ENCODE results near the gene KIAA0232. TPM values are rescaled to one million over a fixed set of nuclear protein-coding genes. Genes with fewer than 3 reads are reported as not detected.
A peak's percentile ranks its signal among the peaks of the same experiment; 100 is the strongest.

Gene KIAA0232
- total and polyA plus RNA-seq, 10 of the 15 experiments (the other 5 are each of a cell fraction or from before 2014, with no cell fraction given): 2.8 to 15.1 (median 10.8) TPM

GRCh38 chr4:6777636-6778281, 4.8 kb upstream of the KIAA0232 start:
- H2AFZ ChIP-seq (ENCODE audit: control insufficient read depth, low read depth, low read length): peak overlapping the region; percentile 75
- POLR2A ChIA-PET: interaction anchor here (0.8 to 1.0 kb wide), 2 partner anchors 95 to 96 kb away, joined by 3 to 5 read pairs; no protein-coding TSS in a partner anchor
- peak; percentile 7 for FAIRE-seq

More at GRCh38 chr4:6777636-6778281, 4.8 kb upstream of the KIAA0232 start:
- Histone ChIP-seq H3K4me1 (ENCODE audit: control insufficient read depth, insufficient read depth, low read length) (peaks cover 10% of the 10 kb centered on the region; the same call in 1 of the 2 replicates), H3K4me2 (ENCODE audit: control insufficient read depth, insufficient read depth) (no peak overlapping the region; the same call in 1 of the 2 replicates), H3K9ac (ENCODE audit: control insufficient read depth, insufficient read depth, low read length) (no peak overlapping the region), H4K20me1 (ENCODE audit: control insufficient read depth, insufficient read depth) (no peaks in the 10 kb centered on the region), H3K27ac (ENCODE audit: control insufficient read depth, insufficient read depth) (no peak overlapping the region), H3K9me3 (replicated peaks; ENCODE audit: control insufficient read depth, insufficient read depth, low read length) (no peaks in the 10 kb centered on the region), H3K36me3 (ENCODE audit: control insufficient read depth in 2 of 2, insufficient read depth in 2 of 2, low read length in 1 of 2) (no peaks in the 10 kb centered on the region), H3K27me3 (replicated peaks in 1 of 2; ENCODE audit: control insufficient read depth in 2 of 2, insufficient read depth in 2 of 2, low read length in 1 of 2) (peaks cover 0 to 3% of the 10 kb centered on the region in 2 experiments; a peak in 1 of 4 replicates), H3K4me3 (no peak overlapping the region), H3K79me2 (ENCODE audit: control insufficient read depth, insufficient read depth, low read length) (no peaks in the 10 kb centered on the region; the same call in 1 of the 2 replicates)
- no peak for TF ChIP-seq ASH2L (IDR thresholded peaks at IDR 0.05; ENCODE audit: borderline replicate concordance, low read depth)
- TF ChIP-seq SPI1 (IDR thresholded peaks at IDR 0.05; ENCODE audit: borderline replicate concordance, insufficient read depth, low read depth, low read length): peak; percentile 75; the same call in 1 of the 2 replicates
- TF ChIP-seq, protein P1, sequence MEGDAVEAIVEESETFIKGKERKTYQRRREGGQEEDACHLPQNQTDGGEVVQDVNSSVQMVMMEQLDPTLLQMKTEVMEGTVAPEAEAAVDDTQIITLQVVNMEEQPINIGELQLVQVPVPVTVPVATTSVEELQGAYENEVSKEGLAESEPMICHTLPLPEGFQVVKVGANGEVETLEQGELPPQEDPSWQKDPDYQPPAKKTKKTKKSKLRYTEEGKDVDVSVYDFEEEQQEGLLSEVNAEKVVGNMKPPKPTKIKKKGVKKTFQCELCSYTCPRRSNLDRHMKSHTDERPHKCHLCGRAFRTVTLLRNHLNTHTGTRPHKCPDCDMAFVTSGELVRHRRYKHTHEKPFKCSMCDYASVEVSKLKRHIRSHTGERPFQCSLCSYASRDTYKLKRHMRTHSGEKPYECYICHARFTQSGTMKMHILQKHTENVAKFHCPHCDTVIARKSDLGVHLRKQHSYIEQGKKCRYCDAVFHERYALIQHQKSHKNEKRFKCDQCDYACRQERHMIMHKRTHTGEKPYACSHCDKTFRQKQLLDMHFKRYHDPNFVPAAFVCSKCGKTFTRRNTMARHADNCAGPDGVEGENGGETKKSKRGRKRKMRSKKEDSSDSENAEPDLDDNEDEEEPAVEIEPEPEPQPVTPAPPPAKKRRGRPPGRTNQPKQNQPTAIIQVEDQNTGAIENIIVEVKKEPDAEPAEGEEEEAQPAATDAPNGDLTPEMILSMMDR (IDR thresholded peaks at IDR 0.05 in 2 of 3, conservative IDR thresholded peaks at IDR 0.05 in 1 of 3; ENCODE audit: control insufficient read depth in 2 of 3, extremely low read depth in 1 of 3, insufficient read depth in 1 of 3, low read depth in 3 of 3, low read length in 3 of 3): peak; percentile 16 to 55 (median 30); a peak in 4 of 6 replicates
- TF ChIP-seq EED (IDR thresholded peaks at IDR 0.05; ENCODE audit: low read depth): no peak
- peak; percentile 27; the same call in 1 of the 2 replicates for TF ChIP-seq SMC3 (IDR thresholded peaks at IDR 0.05; ENCODE audit: borderline replicate concordance, low read length)
- TF ChIP-seq RAD21 (IDR thresholded peaks at IDR 0.05; ENCODE audit: insufficient read depth, low read depth, low read length): peak; percentile 41; the same call in 1 of the 2 replicates
- intact Hi-C loops (cut with micrococcal nuclease; ENCODE audit: unreplicated experiment) (loop anchor here (2.0 kb wide), 1 partner anchor 97 kb away; no protein-coding TSS in a partner anchor), in situ Hi-C loops (cut with MboI) (no loop called here)
- ChIA-PET RAD21 (ENCODE audit: unreplicated experiment) (interaction anchor here (0.5 to 5.4 kb wide), 13 partner anchors 9 to 294 kb away, joined by 3 to 87 read pairs (median 5); no protein-coding TSS in a partner anchor), SMC1A (ENCODE audit: uncharacterized antibody, unreplicated experiment) (interaction anchor here (0.8 to 6.5 kb wide), 19 partner anchors 8 to 292 kb away, joined by 3 to 110 read pairs (median 4); no protein-coding TSS in a partner anchor), CTCF (interaction anchor here (0.7 to 19.6 kb wide), 12 partner anchors 8 to 293 kb away, joined by 3 to 300 read pairs (median 5); no protein-coding TSS in a partner anchor)
- DNase-seq (ENCODE audit: low read depth, low spot score) (no peak), ATAC-seq (peak; percentile 39)
- BruUV-seq (replicated peaks): no TSS peak
- 46% methylated on average over 15 of the region's 15 CpGs for WGBS (ENCODE audit: insufficient coverage, insufficient replicate concordance, low lambda C conversion rate, missing lambda C conversion rate)

Data from GM12878 (cell line).